Measurements from ENCODE around the gene IFRD1. TPM values are rescaled to one million over a fixed set of nuclear protein-coding genes. Genes with fewer than 3 reads are reported as not detected.

IFRD1 gene
- total and polyA plus RNA-seq, 10 donors, result 22.9 to 111 (median 45.5) TPM

DNA sequence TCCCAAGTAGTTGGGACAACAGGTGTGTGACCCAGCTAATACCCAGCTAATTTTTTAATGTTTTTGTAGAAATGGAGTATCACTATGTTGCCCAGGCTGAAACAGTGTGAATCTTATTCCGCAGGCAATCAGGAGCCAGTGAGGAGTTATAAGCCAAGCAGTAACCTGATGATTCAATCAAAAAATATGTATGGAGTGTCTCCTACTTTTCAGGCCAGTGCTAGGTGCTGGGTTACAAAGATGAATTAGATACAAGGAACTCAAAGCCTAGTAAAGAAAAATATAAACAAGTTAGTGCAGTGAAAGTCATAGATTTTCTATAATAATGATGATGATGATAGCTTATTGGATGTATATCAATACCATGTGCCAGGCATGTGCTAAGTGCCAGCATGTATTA, 13.2 kb upstream of the IFRD1 start:
- TF ChIP-seq POLR2AphosphoS5 (IDR thresholded peaks at IDR 0.05) (no peak), POLR2A (IDR thresholded peaks at IDR 0.05) (no peak), CTCF (IDR thresholded peaks at IDR 0.05 in 8 of 11, conservative IDR thresholded peaks at IDR 0.05 in 3 of 11) (no peak)
- DNase-seq, result no peak
- Histone ChIP-seq H3K36me3 (no peaks in the 10 kb centered on the region), H3K4me1 (no peaks in the 10 kb centered on the region), H3K27ac (no peak overlapping the region), H3K27me3 (replicated peaks in 1 of 7) (no peaks in the 10 kb centered on the region), H3K9me3 (no peaks in the 10 kb centered on the region), H3K4me3 (no peak overlapping the region)
- intact Hi-C loops (cut with DNase I; ENCODE audit: low total_unique reads), result no loop called here
- 96 to 100% (median 97%) methylated on average over 1 of the region's 1 CpG for WGBS, 5 donors

DNA sequence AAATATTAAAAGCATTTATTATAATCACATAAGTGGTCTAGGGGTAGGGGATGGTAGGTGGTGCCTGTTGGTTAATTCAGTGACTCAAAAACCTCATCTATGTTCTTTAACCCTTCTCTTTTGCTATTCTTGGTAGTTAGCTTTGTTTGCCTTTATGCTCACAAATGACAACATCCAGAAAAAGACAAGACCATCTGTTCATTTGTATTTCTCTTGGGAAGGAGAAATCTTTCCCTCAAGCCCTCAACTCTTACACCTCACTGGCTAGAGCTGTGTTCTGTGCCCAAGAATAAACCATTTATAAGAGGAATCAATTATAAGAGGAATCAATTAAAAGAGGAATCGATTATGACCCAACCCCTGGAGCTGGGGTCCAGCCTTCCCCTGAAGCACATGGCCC, 10.8 kb upstream of the IFRD1 start:
- H3K27me3 ChIP-seq (replicated peaks in 1 of 7), result no peaks in the 10 kb centered on the region
- no peak for TF ChIP-seq POLR2A (IDR thresholded peaks at IDR 0.05)
- TF ChIP-seq CTCF (IDR thresholded peaks at IDR 0.05 in 8 of 11, conservative IDR thresholded peaks at IDR 0.05 in 3 of 11), result no peak
- no peak for TF ChIP-seq POLR2AphosphoS5 (IDR thresholded peaks at IDR 0.05)
- no peaks in the 10 kb centered on the region for H3K9me3 ChIP-seq
- DNase-seq, result no peak
- 93 to 100% (median 100%) methylated on average over 1 of the region's 1 CpG for WGBS, 5 donors
- no peak overlapping the region for H3K4me3 ChIP-seq
- H3K4me1 ChIP-seq, result no peaks in the 10 kb centered on the region
- no peaks in the 10 kb centered on the region for H3K36me3 ChIP-seq
- H3K27ac ChIP-seq, result no peak overlapping the region
- intact Hi-C loops (cut with DNase I; ENCODE audit: low total_unique reads), result no loop called here

DNA sequence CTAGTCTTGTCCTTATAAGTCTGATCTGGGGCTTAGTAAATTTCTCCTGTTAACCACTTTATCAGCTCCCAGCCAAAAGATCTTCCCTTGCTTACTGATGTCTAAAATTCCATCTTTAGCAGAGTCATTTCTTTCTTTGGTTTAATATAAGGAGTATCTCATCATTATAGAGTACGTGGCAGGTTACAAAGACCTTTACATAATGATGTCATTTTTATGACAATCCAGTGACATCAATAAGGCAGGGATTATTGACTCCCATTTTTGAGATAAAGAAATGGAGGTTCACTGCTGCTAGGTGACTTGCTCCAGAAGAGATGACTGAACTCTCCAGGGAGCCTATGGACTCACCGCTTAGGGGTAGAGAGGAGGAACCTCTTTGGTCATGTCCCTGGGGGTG, 8.1 kb upstream of the IFRD1 start:
- no peaks in the 10 kb centered on the region for H3K36me3 ChIP-seq
- TF ChIP-seq CTCF (IDR thresholded peaks at IDR 0.05 in 8 of 11, conservative IDR thresholded peaks at IDR 0.05 in 3 of 11) (no peak), POLR2A (IDR thresholded peaks at IDR 0.05) (no peak)
- DNase-seq, result no peak
- H3K4me1 ChIP-seq, result peaks cover 0 to under 1% (median 0%) of the 10 kb centered on the region in 6 donors
- H3K9me3 ChIP-seq, result no peaks in the 10 kb centered on the region
- H3K27ac ChIP-seq, result no peak overlapping the region
- WGBS, 5 donors, result 89 to 99% (median 93%) methylated on average over 2 of the region's 2 CpGs
- no peaks in the 10 kb centered on the region for H3K27me3 ChIP-seq (replicated peaks in 1 of 7)
- intact Hi-C loops (cut with DNase I; ENCODE audit: low total_unique reads), result no loop called here
- no peak overlapping the region for H3K4me3 ChIP-seq

GRCh38 chr7:112444505-112444904, 5.8 kb upstream of the IFRD1 start:
- no peak for TF ChIP-seq POLR2AphosphoS5 (IDR thresholded peaks at IDR 0.05)
- intact Hi-C loops (cut with DNase I; ENCODE audit: low total_unique reads), result no loop called here
- Histone ChIP-seq H3K9me3 (no peaks in the 10 kb centered on the region), H3K27ac (peak overlapping the region in 6 of 8 donors; percentile 32 to 100 (median 84)), H3K27me3 (replicated peaks in 1 of 7) (no peaks in the 10 kb centered on the region), H3K4me1 (peaks cover 0 to 22% (median 6%) of the 10 kb centered on the region in 6 donors), H3K4me3 (peak overlapping the region in 1 of 8 donors; percentile 29), H3K36me3 (no peaks in the 10 kb centered on the region)
- no peak for DNase-seq
- WGBS, 5 donors, result 66 to 83% (median 82%) methylated on average over 3 of the region's 3 CpGs

- Histone ChIP-seq H3K4me3 (peak overlapping the region in 1 of 8 donors; percentile 51), H3K9me3 (no peaks in the 10 kb centered on the region), H3K4me1 (peaks cover 1 to 30% (median 14%) of the 10 kb centered on the region in 6 donors), H3K27me3 (replicated peaks in 1 of 7) (no peaks in the 10 kb centered on the region), H3K27ac (peak overlapping the region in 6 of 8 donors; percentile 58 to 100 (median 84)), H3K36me3 (no peaks in the 10 kb centered on the region)
- TF ChIP-seq POLR2AphosphoS5 (IDR thresholded peaks at IDR 0.05) (no peak), POLR2A (IDR thresholded peaks at IDR 0.05) (no peak), CTCF (IDR thresholded peaks at IDR 0.05 in 8 of 11, conservative IDR thresholded peaks at IDR 0.05 in 3 of 11) (no peak)
- 74 to 83% (median 78%) methylated on average over 3 of the region's 3 CpGs for WGBS, 5 donors
- no peak for DNase-seq
- intact Hi-C loops (cut with DNase I; ENCODE audit: low total_unique reads), result no loop called here
Measured at GRCh38 chr7:112446431-112446830, 3.8 kb upstream of the IFRD1 start.
